ENCODE results near the gene CTNND1.

Gene CTNND1

DNA sequence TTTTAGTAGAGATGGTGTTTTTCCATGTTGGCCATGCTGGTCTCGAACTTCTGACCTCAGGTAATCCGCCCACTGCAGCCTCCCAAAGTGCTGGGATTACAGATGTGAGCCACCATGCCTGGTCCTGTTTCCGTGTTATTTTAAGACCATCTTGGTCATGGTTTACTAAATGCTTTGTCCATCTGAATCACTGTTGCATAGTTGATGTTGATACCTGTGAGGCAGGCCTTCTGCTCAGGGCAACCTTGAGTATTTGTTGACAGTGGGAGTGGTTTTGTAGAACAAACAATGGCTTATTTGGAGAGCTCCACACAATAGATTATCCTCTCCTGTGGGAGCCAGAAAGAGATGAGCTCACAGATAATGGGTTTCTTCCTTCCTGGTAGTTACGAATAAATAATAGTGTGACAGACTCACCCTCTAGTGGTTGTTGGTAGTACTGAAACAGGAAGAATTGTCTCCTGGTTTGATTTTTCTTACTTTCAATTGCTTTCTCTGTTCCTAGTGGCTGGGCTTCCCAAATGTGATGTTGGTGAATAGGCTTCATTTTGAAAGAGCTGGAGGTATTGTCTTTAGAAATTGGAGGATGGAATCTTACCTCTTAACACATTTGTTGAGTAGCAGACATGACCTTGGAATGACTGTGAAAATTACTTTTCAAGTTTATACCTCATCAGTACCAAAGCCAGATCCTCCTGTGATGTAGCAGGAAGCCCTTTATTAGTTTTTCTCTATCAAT lies 39.0 kb downstream of the CTNND1 start:
- Histone ChIP-seq H3K36me3 (ENCODE audit: insufficient read depth, low read length) (peaks cover 27% of the 10 kb centered on the region; the same call in 1 of the 2 replicates), H3K4me1 (ENCODE audit: insufficient read depth, low read length, poor library complexity, severe bottlenecking) (peaks cover 36% of the 10 kb centered on the region), H3K79me2 (ENCODE audit: insufficient read depth, low read length) (no peaks in the 10 kb centered on the region), H3K27me3 (ENCODE audit: insufficient read depth, low read length, poor library complexity, severe bottlenecking) (no peaks in the 10 kb centered on the region), H3K9ac (ENCODE audit: low read depth, low read length, poor library complexity, severe bottlenecking) (peak overlapping the region; percentile 34), H3K9me3 (ENCODE audit: insufficient read depth, low read depth, low read length) (no peaks in the 10 kb centered on the region), H3K4me2 (ENCODE audit: low read depth, low read length, poor library complexity, severe bottlenecking) (peak overlapping the region; percentile 74), H3K9me2 (replicated peaks; ENCODE audit: low read depth, low read length) (no peaks in the 10 kb centered on the region), H2AFZ (ENCODE audit: low read length) (peak overlapping the region; percentile 28), H3F3A (ENCODE audit: low read depth) (no peaks in the 10 kb centered on the region), H3K4me3 (ENCODE audit: low read length, poor library complexity, severe bottlenecking) (peak overlapping the region; percentile 64), H4K20me1 (ENCODE audit: insufficient read depth, low read length, poor library complexity, severe bottlenecking) (no peaks in the 10 kb centered on the region)
- TF ChIP-seq, protein P1, sequence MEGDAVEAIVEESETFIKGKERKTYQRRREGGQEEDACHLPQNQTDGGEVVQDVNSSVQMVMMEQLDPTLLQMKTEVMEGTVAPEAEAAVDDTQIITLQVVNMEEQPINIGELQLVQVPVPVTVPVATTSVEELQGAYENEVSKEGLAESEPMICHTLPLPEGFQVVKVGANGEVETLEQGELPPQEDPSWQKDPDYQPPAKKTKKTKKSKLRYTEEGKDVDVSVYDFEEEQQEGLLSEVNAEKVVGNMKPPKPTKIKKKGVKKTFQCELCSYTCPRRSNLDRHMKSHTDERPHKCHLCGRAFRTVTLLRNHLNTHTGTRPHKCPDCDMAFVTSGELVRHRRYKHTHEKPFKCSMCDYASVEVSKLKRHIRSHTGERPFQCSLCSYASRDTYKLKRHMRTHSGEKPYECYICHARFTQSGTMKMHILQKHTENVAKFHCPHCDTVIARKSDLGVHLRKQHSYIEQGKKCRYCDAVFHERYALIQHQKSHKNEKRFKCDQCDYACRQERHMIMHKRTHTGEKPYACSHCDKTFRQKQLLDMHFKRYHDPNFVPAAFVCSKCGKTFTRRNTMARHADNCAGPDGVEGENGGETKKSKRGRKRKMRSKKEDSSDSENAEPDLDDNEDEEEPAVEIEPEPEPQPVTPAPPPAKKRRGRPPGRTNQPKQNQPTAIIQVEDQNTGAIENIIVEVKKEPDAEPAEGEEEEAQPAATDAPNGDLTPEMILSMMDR (conservative IDR thresholded peaks at IDR 0.05; ENCODE audit: low read length): peak; percentile 96
- TF ChIP-seq EZH2phosphoT487 (IDR thresholded peaks at IDR 0.05; ENCODE audit: borderline replicate concordance): no peak

DNA sequence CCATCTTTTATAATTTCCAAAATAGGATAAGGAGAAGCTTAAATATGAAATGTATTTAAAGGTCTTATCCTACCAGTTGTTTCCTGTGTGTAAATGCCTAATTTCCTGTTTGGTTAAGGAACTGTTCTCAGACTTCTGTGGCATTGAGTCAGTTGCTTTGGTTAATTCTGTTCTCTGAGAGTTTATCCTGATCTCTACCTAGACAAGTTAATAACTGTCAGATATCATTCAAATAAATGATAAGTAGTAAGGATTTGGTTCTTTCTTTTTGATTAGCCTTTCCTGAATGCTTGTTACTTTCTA lies 39.5 kb downstream of the CTNND1 start:
- H3K9ac ChIP-seq (ENCODE audit: low read depth, low read length, poor library complexity, severe bottlenecking): peak overlapping the region; percentile 34
- no peaks in the 10 kb centered on the region for H3K9me3 ChIP-seq (ENCODE audit: insufficient read depth, low read depth, low read length)
- peaks cover 32% of the 10 kb centered on the region; the same call in 1 of the 2 replicates for H3K36me3 ChIP-seq (ENCODE audit: insufficient read depth, low read length)
- H3F3A ChIP-seq (ENCODE audit: low read depth): no peaks in the 10 kb centered on the region
- peak overlapping the region; percentile 28; the same call in 1 of the 2 replicates for H2AFZ ChIP-seq (ENCODE audit: low read length)
- no peaks in the 10 kb centered on the region for H3K9me2 ChIP-seq (replicated peaks; ENCODE audit: low read depth, low read length)
- H4K20me1 ChIP-seq (ENCODE audit: insufficient read depth, low read length, poor library complexity, severe bottlenecking): no peaks in the 10 kb centered on the region
- no peaks in the 10 kb centered on the region for H3K79me2 ChIP-seq (ENCODE audit: insufficient read depth, low read length)
- H3K4me1 ChIP-seq (ENCODE audit: insufficient read depth, low read length, poor library complexity, severe bottlenecking): peaks cover 35% of the 10 kb centered on the region
- TF ChIP-seq, protein P1 (conservative IDR thresholded peaks at IDR 0.05; ENCODE audit: low read length): no peak
- TF ChIP-seq EZH2phosphoT487 (IDR thresholded peaks at IDR 0.05; ENCODE audit: borderline replicate concordance): no peak
- peak overlapping the region; percentile 64 for H3K4me3 ChIP-seq (ENCODE audit: low read length, poor library complexity, severe bottlenecking)
- H3K4me2 ChIP-seq (ENCODE audit: low read depth, low read length, poor library complexity, severe bottlenecking): peak overlapping the region; percentile 74
- no peaks in the 10 kb centered on the region for H3K27me3 ChIP-seq (ENCODE audit: insufficient read depth, low read length, poor library complexity, severe bottlenecking)

DNA sequence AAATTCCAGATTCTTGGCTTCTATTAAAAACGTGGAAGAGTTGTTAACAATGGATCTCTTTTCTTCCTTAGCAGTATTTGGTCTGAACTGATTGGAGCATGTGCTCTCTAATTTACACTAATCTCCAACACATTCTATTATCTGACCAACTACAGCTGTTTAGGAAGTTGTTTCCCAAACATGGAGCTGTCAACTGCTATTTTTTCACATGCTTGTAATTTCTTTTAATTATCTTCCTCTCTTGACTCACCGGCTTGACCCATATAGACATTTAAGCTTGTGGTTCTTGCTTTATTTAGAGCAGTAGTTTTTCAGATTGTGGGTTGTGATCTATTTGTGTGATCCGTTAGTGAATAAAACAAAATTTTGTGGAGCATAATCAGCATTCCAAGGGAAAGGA lies 40.8 kb downstream of the CTNND1 start:
- H3K9me3 ChIP-seq (ENCODE audit: insufficient read depth, low read depth, low read length): no peaks in the 10 kb centered on the region
- no peaks in the 10 kb centered on the region for H3F3A ChIP-seq (ENCODE audit: low read depth)
- H3K4me3 ChIP-seq (ENCODE audit: low read length, poor library complexity, severe bottlenecking): no peak overlapping the region
- H3K27me3 ChIP-seq (ENCODE audit: insufficient read depth, low read length, poor library complexity, severe bottlenecking): no peaks in the 10 kb centered on the region
- TF ChIP-seq, protein P1 (conservative IDR thresholded peaks at IDR 0.05; ENCODE audit: low read length): no peak
- TF ChIP-seq EZH2phosphoT487 (IDR thresholded peaks at IDR 0.05; ENCODE audit: borderline replicate concordance): no peak
- H3K4me2 ChIP-seq (ENCODE audit: low read depth, low read length, poor library complexity, severe bottlenecking): peak overlapping the region; percentile 74
- peaks cover 35% of the 10 kb centered on the region for H3K4me1 ChIP-seq (ENCODE audit: insufficient read depth, low read length, poor library complexity, severe bottlenecking)
- H3K36me3 ChIP-seq (ENCODE audit: insufficient read depth, low read length): peaks cover 36% of the 10 kb centered on the region; the same call in 1 of the 2 replicates
- H3K9ac ChIP-seq (ENCODE audit: low read depth, low read length, poor library complexity, severe bottlenecking): peak overlapping the region; percentile 34
- H3K79me2 ChIP-seq (ENCODE audit: insufficient read depth, low read length): no peaks in the 10 kb centered on the region
- H4K20me1 ChIP-seq (ENCODE audit: insufficient read depth, low read length, poor library complexity, severe bottlenecking): no peaks in the 10 kb centered on the region
- H3K9me2 ChIP-seq (replicated peaks; ENCODE audit: low read depth, low read length): no peaks in the 10 kb centered on the region
- no peak overlapping the region for H2AFZ ChIP-seq (ENCODE audit: low read length)
